OCI-LY1 (cell line): Measurements from ENCODE around the gene POP7.

Source experiments
- EZH2 ChIP-seq: fragments of 200-600 bp; sonication (generic), shearing (Covaris generic); IDR thresholded peaks from 2 replicates; pipeline ENCODE4 v1.8.0; 2017; ENCODE audit warnings: borderline replicate concordance, mixed run types, mild to moderate bottlenecking, antibody characterized with exemption, low read length, moderate library complexity, mixed read lengths
- TF ChIP-seq, protein P1 (sequence below): fragments of 200-600 bp; sonication (generic), shearing (Covaris generic); IDR thresholded peaks from 2 replicates; pipeline ENCODE4 v1.5.1; 2017; ENCODE audit warnings: mild to moderate bottlenecking, antibody characterized with exemption, low read length, moderate library complexity, mixed read lengths

DNA sequence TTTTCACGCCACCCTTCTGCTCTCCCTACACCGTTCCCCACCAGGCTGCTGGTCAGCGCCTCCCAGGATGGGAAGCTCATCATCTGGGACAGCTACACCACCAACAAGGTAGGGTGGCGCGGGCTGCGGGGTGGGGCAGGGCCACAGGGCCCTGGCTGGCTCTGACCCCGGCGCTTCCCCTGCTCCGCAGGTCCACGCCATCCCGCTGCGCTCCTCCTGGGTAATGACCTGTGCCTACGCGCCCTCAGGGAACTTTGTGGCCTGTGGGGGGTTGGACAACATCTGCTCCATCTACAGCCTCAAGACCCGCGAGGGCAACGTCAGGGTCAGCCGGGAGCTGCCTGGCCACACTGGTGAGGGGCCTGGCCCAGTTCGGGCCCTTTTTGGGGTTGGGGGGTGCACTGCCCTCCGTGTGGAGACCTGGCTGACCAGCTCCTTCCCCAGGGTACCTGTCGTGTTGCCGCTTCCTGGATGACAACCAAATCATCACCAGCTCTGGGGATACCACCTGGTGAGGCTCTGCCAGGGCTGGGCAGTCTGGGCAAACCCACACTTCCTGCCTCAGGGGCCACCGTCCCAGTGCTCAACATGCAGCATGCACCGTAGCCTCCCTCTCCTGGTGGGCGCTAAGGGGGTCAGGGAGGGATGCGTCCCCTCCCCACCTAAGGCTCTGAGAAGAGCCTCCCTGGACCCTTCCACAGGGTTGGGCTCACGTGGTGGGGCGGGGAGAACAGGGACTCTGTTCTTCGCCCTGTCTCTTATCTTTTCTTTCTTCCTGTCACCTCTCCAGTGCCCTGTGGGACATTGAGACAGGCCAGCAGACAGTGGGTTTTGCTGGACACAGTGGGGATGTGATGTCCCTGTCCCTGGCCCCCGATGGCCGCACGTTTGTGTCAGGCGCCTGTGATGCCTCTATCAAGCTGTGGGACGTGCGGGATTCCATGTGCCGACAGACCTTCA is 28.3 kb upstream of the POP7 start:
- TF ChIP-seq, protein P1, sequence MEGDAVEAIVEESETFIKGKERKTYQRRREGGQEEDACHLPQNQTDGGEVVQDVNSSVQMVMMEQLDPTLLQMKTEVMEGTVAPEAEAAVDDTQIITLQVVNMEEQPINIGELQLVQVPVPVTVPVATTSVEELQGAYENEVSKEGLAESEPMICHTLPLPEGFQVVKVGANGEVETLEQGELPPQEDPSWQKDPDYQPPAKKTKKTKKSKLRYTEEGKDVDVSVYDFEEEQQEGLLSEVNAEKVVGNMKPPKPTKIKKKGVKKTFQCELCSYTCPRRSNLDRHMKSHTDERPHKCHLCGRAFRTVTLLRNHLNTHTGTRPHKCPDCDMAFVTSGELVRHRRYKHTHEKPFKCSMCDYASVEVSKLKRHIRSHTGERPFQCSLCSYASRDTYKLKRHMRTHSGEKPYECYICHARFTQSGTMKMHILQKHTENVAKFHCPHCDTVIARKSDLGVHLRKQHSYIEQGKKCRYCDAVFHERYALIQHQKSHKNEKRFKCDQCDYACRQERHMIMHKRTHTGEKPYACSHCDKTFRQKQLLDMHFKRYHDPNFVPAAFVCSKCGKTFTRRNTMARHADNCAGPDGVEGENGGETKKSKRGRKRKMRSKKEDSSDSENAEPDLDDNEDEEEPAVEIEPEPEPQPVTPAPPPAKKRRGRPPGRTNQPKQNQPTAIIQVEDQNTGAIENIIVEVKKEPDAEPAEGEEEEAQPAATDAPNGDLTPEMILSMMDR, result no peak
- TF ChIP-seq EZH2, result no peak
